ENCODE results near the gene HDAC10.

Gene HDAC10

GRCh38 chr22:50218996-50219727, 31.9 kb downstream of the HDAC10 start:
- DNase-seq (ENCODE audit: low spot score), result no peak
- no peak for TF ChIP-seq CTCF (IDR thresholded peaks at IDR 0.05; ENCODE audit: extremely low read depth, missing control alignments)

GRCh38 chr22:50218153-50218995, 32.7 kb downstream of the HDAC10 start:
- TF ChIP-seq CTCF (IDR thresholded peaks at IDR 0.05; ENCODE audit: extremely low read depth, missing control alignments), result no peak
- DNase-seq (ENCODE audit: low spot score), result no peak

GRCh38 chr22:50217543-50218152, 33.4 kb downstream of the HDAC10 start:
- TF ChIP-seq CTCF (IDR thresholded peaks at IDR 0.05; ENCODE audit: extremely low read depth, missing control alignments), result no peak
- DNase-seq (ENCODE audit: low spot score), result no peak

GRCh38 chr22:50216684-50217520, 34.2 kb downstream of the HDAC10 start:
- DNase-seq (ENCODE audit: low spot score), result no peak
- TF ChIP-seq CTCF (IDR thresholded peaks at IDR 0.05; ENCODE audit: extremely low read depth, missing control alignments), result no peak

- TF ChIP-seq CTCF (IDR thresholded peaks at IDR 0.05; ENCODE audit: extremely low read depth, missing control alignments), result no peak
- no peak for DNase-seq (ENCODE audit: low spot score)
Measured at GRCh38 chr22:50216055-50216683, 34.9 kb downstream of the HDAC10 start.

GRCh38 chr22:50215297-50216054, 35.6 kb downstream of the HDAC10 start:
- no peak for DNase-seq (ENCODE audit: low spot score)
- no peak for TF ChIP-seq CTCF (IDR thresholded peaks at IDR 0.05; ENCODE audit: extremely low read depth, missing control alignments)
